ENCODE measurements around the gene NEDD8.

Gene NEDD8

GRCh38 chr14:24196071-24197055 lies 35.8 kb downstream of the NEDD8 start:
- DNase-seq (ENCODE audit: low spot score), result peak; percentile 34

GRCh38 chr14:24195186-24196070 lies 36.7 kb downstream of the NEDD8 start, which contains the start of gene TM9SF1:
TM9SF1 (minus strand) TSS chr14:24195441; CDS start chr14:24195019, 422 bp downstream.
- DNase-seq (ENCODE audit: low spot score), result peak; percentile 91

GRCh38 chr14:24194873-24195185 lies 37.3 kb downstream of the NEDD8 start:
- DNase-seq (ENCODE audit: low spot score), result no peak

- DNase-seq (ENCODE audit: low spot score), result no peak
Measured at GRCh38 chr14:24194186-24194872, 37.8 kb downstream of the NEDD8 start.

- no peak for DNase-seq (ENCODE audit: low spot score)
Measured at GRCh38 chr14:24192933-24193332, 39.2 kb downstream of the NEDD8 start.

- no peak for DNase-seq (ENCODE audit: low spot score)
Measured at GRCh38 chr14:24190416-24190815, 41.8 kb downstream of the NEDD8 start.

- DNase-seq (ENCODE audit: low spot score), result no peak
Measured at GRCh38 chr14:24189460-24189859, 42.7 kb downstream of the NEDD8 start.

- DNase-seq (ENCODE audit: low spot score), result no peak
Measured at GRCh38 chr14:24189059-24189375, 43.1 kb downstream of the NEDD8 start.

- DNase-seq (ENCODE audit: low spot score), result peak; percentile 99
Measured at GRCh38 chr14:24188251-24189058, 43.7 kb downstream of the NEDD8 start, which contains the start of gene IPO4. IPO4 (minus strand) TSS chr14:24188816; CDS start chr14:24188787, 29 bp downstream.

GRCh38 chr14:24187539-24187915 lies 44.6 kb downstream of the NEDD8 start:
- DNase-seq (ENCODE audit: low spot score), result no peak

GRCh38 chr14:24186831-24187538 lies 45.2 kb downstream of the NEDD8 start:
- no peak for DNase-seq (ENCODE audit: low spot score)

- DNase-seq (ENCODE audit: low spot score), result no peak
Measured at GRCh38 chr14:24185741-24186140, 46.4 kb downstream of the NEDD8 start.

GRCh38 chr14:24185026-24185425 lies 47.1 kb downstream of the NEDD8 start:
- DNase-seq (ENCODE audit: low spot score), result no peak

GRCh38 chr14:24184104-24184970 lies 47.8 kb downstream of the NEDD8 start:
- DNase-seq (ENCODE audit: low spot score), result no peak

- DNase-seq (ENCODE audit: low spot score), result no peak
Measured at GRCh38 chr14:24183014-24183481, 49.1 kb downstream of the NEDD8 start.

GRCh38 chr14:24182110-24182882 lies 49.9 kb downstream of the NEDD8 start:
- DNase-seq (ENCODE audit: low spot score), result no peak

- no peak for DNase-seq (ENCODE audit: low spot score)
Measured at GRCh38 chr14:24181371-24182077, 50.6 kb downstream of the NEDD8 start.
